ENCODE results near the gene VPS36. TPM values are rescaled to one million over a fixed set of nuclear protein-coding genes. Genes with fewer than 3 reads are reported as not detected.

Gene VPS36
- total and polyA plus RNA-seq, 2 of the 13 experiments (the other 11 are each of a cell fraction or from before 2014, with no cell fraction given), result 17.2 to 22.4 TPM

- TF ChIP-seq CTCF (CRISPR knock-in tag; IDR thresholded peaks at IDR 0.05), result peak; percentile 37; the same call in 1 of the 2 replicates
- no peak for TF ChIP-seq TCF12 (IDR thresholded peaks at IDR 0.05)
- TF ChIP-seq TCF12 (CRISPR knock-in tag; IDR thresholded peaks at IDR 0.05), result peak; percentile 93
- TF ChIP-seq LCORL (IDR thresholded peaks at IDR 0.05), result no peak
- TF ChIP-seq LCORL (CRISPR knock-in tag; IDR thresholded peaks at IDR 0.05), result 0 out of 2 replicates have a peak, but pooled peaks have one; percentile 26
- TF ChIP-seq DZIP1 (CRISPR knock-in tag; IDR thresholded peaks at IDR 0.05), result peak; percentile 68; the same call in 1 of the 2 replicates
- peak; percentile 53 for TF ChIP-seq TBX2 (CRISPR knock-in tag; IDR thresholded peaks at IDR 0.05; ENCODE audit: borderline replicate concordance)
- TF ChIP-seq, protein P1, sequence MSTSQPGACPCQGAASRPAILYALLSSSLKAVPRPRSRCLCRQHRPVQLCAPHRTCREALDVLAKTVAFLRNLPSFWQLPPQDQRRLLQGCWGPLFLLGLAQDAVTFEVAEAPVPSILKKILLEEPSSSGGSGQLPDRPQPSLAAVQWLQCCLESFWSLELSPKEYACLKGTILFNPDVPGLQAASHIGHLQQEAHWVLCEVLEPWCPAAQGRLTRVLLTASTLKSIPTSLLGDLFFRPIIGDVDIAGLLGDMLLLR (CRISPR knock-in tag; IDR thresholded peaks at IDR 0.05), result peak; percentile 90
- TF ChIP-seq, protein P2, sequence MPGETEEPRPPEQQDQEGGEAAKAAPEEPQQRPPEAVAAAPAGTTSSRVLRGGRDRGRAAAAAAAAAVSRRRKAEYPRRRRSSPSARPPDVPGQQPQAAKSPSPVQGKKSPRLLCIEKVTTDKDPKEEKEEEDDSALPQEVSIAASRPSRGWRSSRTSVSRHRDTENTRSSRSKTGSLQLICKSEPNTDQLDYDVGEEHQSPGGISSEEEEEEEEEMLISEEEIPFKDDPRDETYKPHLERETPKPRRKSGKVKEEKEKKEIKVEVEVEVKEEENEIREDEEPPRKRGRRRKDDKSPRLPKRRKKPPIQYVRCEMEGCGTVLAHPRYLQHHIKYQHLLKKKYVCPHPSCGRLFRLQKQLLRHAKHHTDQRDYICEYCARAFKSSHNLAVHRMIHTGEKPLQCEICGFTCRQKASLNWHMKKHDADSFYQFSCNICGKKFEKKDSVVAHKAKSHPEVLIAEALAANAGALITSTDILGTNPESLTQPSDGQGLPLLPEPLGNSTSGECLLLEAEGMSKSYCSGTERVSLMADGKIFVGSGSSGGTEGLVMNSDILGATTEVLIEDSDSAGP (CRISPR knock-in tag; IDR thresholded peaks at IDR 0.05; ENCODE audit: borderline replicate concordance), result peak; percentile 56
- TF ChIP-seq, protein P3, sequence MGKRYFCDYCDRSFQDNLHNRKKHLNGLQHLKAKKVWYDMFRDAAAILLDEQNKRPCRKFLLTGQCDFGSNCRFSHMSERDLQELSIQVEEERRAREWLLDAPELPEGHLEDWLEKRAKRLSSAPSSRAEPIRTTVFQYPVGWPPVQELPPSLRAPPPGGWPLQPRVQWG (CRISPR knock-in tag; IDR thresholded peaks at IDR 0.05; ENCODE audit: borderline replicate concordance, low read depth), result no peak
- TF ChIP-seq SMYD3 (CRISPR knock-in tag; IDR thresholded peaks at IDR 0.05), result 0 out of 2 replicates have a peak, but pooled peaks have one; percentile 38
- TF ChIP-seq KDM5B (CRISPR knock-in tag; IDR thresholded peaks at IDR 0.05; ENCODE audit: borderline replicate concordance), result peak; percentile 95
- peak; percentile 77 for TF ChIP-seq MED8 (CRISPR knock-in tag; IDR thresholded peaks at IDR 0.05; ENCODE audit: insufficient replicate concordance)
- TF ChIP-seq SRY (CRISPR knock-in tag; IDR thresholded peaks at IDR 0.05), result no peak; the same call in 1 of the 2 replicates
- TF ChIP-seq BATF2 (CRISPR knock-in tag; IDR thresholded peaks at IDR 0.05), result peak; percentile 51; the same call in 1 of the 2 replicates
- TF ChIP-seq ZNF724P (CRISPR knock-in tag; IDR thresholded peaks at IDR 0.05; ENCODE audit: borderline replicate concordance), result no peak; the same call in 1 of the 2 replicates
- TF ChIP-seq GABPB1 (CRISPR knock-in tag; IDR thresholded peaks at IDR 0.05), result peak; percentile 37; the same call in 1 of the 2 replicates
- TF ChIP-seq ZNF180 (CRISPR knock-in tag; IDR thresholded peaks at IDR 0.05; ENCODE audit: borderline replicate concordance, low read depth), result no peak
- TF ChIP-seq REXO4 (CRISPR knock-in tag; IDR thresholded peaks at IDR 0.05; ENCODE audit: borderline replicate concordance), result 0 out of 2 replicates have a peak, but pooled peaks have one; percentile 41
- TF ChIP-seq NFYB (CRISPR knock-in tag; IDR thresholded peaks at IDR 0.05), result peak; percentile 95
Observed at GRCh38 chr13:52454820-52455676, 4.6 kb upstream of the VPS36 start, which contains the start of gene CKAP2 (continued).

All from HepG2 (cell line).